GM18526 (cell line): ENCODE measurements around the gene QRSL1.

ENCODE experiments used
- POLR2A ChIP-seq: IDR thresholded peaks from 3 replicates; pipeline ENCODE4 v1.6.1; 2011; ENCODE audit not compliant: insufficient read length; ENCODE audit errors: extremely low read depth

Gene QRSL1

DNA sequence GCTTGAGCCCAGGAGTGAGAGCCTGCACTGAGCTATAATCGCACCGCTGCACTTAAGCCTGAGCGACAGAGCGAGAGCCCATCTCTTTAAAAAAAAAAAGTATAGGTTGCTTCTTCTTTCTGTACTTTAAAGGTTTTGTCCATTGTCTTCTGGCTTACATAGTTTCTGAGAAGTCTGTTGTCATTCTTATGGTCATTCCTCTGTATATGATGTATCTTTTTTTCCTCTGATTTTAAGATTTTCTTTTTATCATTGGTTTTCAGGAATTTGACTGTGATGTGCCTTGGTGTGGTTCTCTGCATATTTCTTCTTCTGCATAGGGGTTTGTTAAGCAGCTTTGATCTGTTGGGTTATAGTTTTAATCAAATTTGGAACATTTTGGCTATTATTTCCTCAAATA lies 29.1 kb downstream of the QRSL1 start:
- no peak for TF ChIP-seq POLR2A

GRCh38 chr6:106659859-106660258 lies 30.5 kb downstream of the QRSL1 start:
- TF ChIP-seq POLR2A: no peak

- TF ChIP-seq POLR2A: no peak
Measured at GRCh38 chr6:106662458-106662857, 33.1 kb downstream of the QRSL1 start.

DNA sequence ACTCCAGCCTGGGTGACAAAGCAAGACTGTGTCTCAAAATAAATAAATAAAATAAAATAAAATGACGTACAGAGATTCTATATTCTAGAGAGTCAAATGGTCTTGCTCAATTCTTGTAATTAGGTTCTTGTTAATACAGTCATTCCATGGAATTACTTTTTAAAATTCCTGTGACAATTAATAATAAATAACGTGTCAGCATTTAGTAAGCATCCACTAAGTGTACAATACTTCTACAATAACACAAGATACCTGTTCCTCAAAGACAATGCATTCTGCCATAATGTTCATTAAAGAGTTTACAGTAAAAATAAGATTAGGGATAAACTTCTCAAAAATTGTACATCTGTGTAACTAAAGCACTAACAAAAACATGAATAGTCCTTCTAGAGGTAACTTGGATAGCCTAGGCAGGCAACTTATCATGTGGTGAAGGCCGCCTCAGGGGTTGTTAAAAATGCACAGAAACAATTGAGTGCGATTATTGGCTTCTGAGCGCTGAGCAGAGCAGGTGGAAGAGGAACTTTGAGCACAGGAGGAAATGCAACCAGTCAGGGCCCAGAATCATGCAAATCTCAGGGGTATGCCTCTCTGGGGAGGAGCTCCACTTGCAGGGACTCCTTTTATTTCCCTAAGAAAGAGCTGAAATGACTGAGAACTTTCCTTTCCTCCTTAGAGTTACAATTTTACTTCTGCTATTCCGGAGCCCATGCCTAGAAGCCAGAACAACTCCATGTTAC lies 37.1 kb downstream of the QRSL1 start:
- no peak for TF ChIP-seq POLR2A

DNA sequence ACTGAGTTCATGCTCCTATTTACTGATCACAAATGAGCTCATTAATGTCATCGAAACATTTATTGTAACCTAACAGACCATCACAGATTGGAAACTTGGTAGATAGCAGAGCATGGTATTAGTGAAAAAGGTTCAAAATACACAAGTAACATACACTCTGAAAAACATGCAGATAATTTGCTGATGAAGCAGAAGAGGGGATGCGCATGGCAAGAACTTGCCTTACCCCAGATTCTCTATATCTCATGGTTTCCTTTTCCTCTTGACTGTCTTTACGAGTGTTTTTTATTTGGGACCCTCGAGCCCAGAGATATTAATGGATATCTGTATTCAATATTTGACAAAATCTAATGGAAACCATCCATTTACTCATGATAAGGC lies 37.6 kb downstream of the QRSL1 start:
- TF ChIP-seq POLR2A: no peak

- TF ChIP-seq POLR2A: no peak
Measured at GRCh38 chr6:106670236-106670635, 40.9 kb downstream of the QRSL1 start.

DNA sequence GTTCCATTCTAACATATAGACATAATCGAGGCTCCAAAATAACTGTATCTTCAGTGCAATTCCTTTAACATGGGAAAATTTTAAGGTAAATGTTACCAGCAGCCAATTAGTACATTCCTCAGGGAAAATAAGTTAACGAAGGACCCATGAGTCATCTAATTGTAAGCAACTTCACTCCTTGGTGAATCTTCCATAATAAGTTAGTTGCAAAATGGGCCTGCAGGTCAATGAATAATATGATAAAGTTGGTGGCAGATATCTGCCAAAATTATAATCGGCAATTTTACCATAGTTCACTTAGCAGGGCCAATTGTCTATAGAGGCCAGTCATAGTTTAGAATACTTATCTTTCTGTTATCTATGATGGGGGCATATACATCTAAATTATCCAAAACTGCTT lies 42.3 kb downstream of the QRSL1 start:
- TF ChIP-seq POLR2A: no peak

- TF ChIP-seq POLR2A: no peak
Measured at GRCh38 chr6:106674541-106675229, 45.3 kb downstream of the QRSL1 start.

- no peak for TF ChIP-seq POLR2A
Measured at GRCh38 chr6:106677282-106677681, 47.9 kb downstream of the QRSL1 start.

- TF ChIP-seq POLR2A: no peak
Measured at GRCh38 chr6:106684011-106684410, 54.6 kb downstream of the QRSL1 start.

DNA sequence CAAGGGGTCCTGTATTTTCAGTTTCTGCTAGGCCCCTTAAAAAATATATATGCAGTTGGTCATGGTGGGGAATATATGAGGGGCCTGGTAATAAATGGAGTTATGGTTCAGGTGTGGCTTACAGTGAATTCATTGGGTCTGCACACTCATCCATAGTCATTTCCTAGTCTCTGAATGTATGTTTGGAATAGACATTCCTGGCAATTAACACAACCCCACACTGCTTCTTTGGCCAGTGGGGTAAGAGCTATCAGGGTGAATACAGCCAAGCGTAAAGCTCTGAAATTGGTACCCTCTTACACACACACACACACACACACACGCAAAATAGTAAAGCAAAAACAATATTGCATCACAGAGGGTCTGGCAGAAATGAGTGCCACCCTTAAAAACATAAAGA lies 56.5 kb downstream of the QRSL1 start:
- no peak for TF ChIP-seq POLR2A

DNA sequence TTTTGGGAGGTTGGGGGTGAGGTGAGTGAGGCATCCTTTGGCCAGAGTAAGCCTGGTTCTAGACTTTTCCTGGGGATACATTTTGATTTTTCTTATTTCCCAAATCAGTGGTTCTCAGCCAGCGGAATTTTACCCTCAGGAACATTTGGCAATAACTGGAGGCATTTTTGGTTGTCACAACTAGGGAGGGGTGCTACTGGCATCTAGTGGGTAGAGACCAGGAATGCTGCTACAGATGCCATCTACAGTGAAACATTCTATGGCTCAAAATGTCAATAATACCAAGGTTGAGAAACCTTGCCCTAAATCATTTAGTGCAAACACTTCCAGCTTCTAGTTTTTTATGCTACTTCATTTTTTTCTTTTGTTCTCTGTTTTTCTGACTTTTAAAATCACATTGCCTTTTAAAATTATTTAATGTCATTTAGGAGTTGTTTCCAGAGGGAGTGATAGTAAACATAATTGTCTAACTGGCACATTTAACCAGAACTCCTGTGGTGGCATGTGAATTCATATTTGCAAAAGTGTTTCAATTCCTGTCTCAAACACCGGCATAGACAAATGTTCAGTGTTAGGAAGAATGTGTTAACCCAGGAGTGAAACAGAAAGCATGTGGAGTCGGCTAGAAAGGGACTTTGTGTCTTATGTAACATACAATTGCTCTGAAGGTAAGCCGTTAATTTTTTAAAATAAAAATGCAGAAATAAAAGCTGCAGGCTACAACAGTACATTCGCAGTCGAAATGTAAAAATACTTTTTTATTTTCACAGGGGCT lies 59.0 kb downstream of the QRSL1 start:
- TF ChIP-seq POLR2A: no peak

DNA sequence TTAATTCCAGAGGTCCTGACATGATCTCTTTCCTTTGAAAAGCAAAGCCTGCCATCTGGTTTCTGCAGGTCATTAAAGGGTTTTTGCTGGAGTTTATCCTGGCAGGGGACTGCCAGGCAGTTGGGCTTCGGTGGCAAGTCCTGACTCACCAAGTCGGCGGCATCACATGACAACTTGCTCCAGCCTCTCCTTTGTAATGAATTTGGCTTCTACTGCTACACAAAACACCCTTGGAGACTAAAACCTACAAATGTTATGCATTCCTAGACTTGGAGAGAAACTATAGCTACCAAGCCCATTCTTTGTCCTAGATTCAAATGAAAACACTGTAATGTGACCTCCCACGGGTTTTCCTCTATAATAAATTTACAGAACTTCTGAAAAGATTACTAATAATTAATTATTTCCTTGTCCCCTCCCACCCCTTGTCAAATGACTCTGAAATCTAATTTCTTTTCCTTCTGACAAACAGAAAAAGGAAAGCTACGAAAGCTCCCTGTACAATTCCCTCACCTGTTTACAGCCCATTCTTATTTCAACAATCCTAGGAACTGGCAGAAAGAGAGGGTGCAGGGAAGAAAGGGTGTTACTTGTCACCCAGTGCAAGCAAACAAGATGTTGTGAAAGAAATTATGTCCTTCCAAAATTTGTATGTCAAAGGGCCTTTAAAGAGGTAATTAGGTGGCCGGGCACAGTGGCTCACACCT lies 62.9 kb downstream of the QRSL1 start:
- no peak for TF ChIP-seq POLR2A

- TF ChIP-seq POLR2A: no peak
Measured at GRCh38 chr6:106692819-106693208, 63.4 kb downstream of the QRSL1 start.

GRCh38 chr6:106693418-106693817 lies 64.0 kb downstream of the QRSL1 start:
- TF ChIP-seq POLR2A: no peak
